Lower lobe of right lung (tissue), 2 donors: ENCODE results near the gene SLC25A22. TPM values are rescaled to one million over a fixed set of nuclear protein-coding genes. Genes with fewer than 3 reads are reported as not detected.

Source experiments
- ATAC-seq, 2 donors: fragments of 200-7000 bp; cut with Tn5 transposase; one replicate each; pipeline ENCODE4 v1.9.1; 2020 to 2022; ENCODE audit warnings: mild to moderate bottlenecking in 2 of 2, moderate library complexity in 2 of 2
- DNase-seq: peaks from one replicate; pipeline ENCODE4 v3.0.0-alpha.2; 2020
- H3K27ac ChIP-seq: fragments of 200-600 bp; one replicate; pipeline ENCODE4 v1.8.0; 2022
- H3K27me3 ChIP-seq: fragments of 200-600 bp; one replicate; pipeline ENCODE4 v1.8.0; 2022; ENCODE audit warnings: low read depth
- H3K36me3 ChIP-seq: fragments of 200-600 bp; one replicate; pipeline ENCODE4 v1.8.0; 2022; ENCODE audit warnings: mild to moderate bottlenecking
- H3K4me1 ChIP-seq: fragments of 200-600 bp; one replicate; pipeline ENCODE4 v1.8.0; 2022
- H3K4me3 ChIP-seq: fragments of 200-600 bp; one replicate; pipeline ENCODE4 v1.8.0; 2022; ENCODE audit warnings: mild to moderate bottlenecking
- H3K9me3 ChIP-seq: fragments of 200-600 bp; one replicate; pipeline ENCODE4 v1.8.0; 2022
- intact Hi-C: fragments of 100-400 bp; cut with DNase I; formaldehyde crosslinking; loops from one replicate; pipeline ENCODE4 v1.11.0; 2022
- total RNA-seq: library from RNA; stranded (reverse); fragmentation: NEBNext Ultra II Directional; extraction: Animal tissue kit (Norgen Biotek cat#: 25700); gene quantifications from one replicate; pipeline ENCODE4 v1.2.1, GENCODE V29; 2021
- TF ChIP-seq, protein P1 (sequence below): fragments of 200-600 bp; IDR thresholded peaks from one replicate; pipeline ENCODE4 v1.8.0; 2022; ENCODE audit warnings: antibody characterized with exemption, mild to moderate bottlenecking
- donor health status: DM: no; HTN: yes; CAD: no; lungs with severe emphysema.

The SLC25A22 gene
- total RNA-seq, 1 donor from 2014 or later: 18.2 TPM

DNA sequence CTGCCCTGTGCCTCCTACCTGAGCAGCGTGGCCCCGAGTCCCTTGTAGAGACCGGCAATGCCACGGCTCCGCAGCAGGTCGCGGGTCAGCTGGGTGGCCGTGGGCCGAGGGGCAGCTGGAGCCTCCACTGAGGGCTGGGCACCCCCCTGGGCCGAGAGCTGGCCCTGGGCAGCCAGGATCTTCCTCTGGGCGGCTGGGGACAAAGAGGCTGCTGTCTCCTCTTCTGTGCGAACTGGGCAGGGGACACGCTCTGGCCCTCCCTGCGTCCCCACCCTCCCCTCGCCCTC, 5.6 kb downstream of the SLC25A22 start:
- Histone ChIP-seq H3K36me3 (peaks cover 20% of the 10 kb centered on the region), H3K4me3 (no peak overlapping the region), H3K9me3 (no peaks in the 10 kb centered on the region), H3K27ac (no peak overlapping the region), H3K4me1 (peaks cover 30% of the 10 kb centered on the region), H3K27me3 (peaks cover 18% of the 10 kb centered on the region)
- TF ChIP-seq, protein P1, sequence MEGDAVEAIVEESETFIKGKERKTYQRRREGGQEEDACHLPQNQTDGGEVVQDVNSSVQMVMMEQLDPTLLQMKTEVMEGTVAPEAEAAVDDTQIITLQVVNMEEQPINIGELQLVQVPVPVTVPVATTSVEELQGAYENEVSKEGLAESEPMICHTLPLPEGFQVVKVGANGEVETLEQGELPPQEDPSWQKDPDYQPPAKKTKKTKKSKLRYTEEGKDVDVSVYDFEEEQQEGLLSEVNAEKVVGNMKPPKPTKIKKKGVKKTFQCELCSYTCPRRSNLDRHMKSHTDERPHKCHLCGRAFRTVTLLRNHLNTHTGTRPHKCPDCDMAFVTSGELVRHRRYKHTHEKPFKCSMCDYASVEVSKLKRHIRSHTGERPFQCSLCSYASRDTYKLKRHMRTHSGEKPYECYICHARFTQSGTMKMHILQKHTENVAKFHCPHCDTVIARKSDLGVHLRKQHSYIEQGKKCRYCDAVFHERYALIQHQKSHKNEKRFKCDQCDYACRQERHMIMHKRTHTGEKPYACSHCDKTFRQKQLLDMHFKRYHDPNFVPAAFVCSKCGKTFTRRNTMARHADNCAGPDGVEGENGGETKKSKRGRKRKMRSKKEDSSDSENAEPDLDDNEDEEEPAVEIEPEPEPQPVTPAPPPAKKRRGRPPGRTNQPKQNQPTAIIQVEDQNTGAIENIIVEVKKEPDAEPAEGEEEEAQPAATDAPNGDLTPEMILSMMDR: no peak
- no peak for DNase-seq
- intact Hi-C loops: no loop called here
- no peak for ATAC-seq

DNA sequence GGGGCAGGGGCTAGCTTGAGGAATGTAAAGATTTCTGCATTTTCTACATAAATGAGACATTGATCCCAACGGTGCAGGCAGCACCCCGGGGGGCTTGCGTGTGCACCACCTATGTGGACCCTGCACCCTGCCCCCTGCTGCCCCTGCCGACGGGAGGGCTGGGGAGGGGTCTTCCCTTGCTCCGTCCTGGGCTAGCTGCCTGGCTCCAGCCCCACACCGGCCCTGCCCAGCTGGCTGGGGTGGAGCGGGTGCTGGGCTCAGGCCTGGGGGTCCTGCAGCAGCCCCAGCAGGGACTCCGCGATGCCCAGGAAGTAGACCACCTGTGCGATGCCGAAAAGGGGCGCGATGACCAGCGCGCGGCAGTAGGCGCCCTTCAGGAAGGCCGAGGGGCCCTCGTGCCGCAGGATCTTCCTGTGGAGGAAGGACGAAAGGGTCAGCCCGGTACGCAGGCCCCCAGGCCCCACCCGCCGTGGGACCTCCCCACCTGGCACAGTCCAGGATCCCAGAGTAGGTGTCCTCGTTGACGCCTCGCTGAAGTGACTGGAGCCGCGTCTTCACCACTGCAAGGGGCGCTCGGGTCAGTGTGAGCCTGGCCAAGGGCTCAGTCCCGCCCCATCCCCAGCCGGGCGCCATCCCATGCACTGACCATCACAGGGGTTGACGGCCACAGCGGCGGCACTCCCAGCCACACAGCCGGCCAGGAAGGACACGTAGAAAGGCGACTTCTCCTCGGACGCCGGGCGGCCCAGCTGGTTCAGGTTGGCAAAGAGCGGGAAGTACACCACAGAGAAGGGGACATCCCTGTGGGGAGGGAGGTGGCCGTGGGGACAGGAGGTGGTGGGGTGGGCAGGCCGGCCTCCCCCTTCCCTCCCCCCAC, 6.2 kb downstream of the SLC25A22 start:
- ATAC-seq (no peak), DNase-seq (no peak)
- Histone ChIP-seq H3K36me3 (peaks cover 20% of the 10 kb centered on the region), H3K27me3 (peaks cover 18% of the 10 kb centered on the region), H3K27ac (no peak overlapping the region), H3K4me1 (peaks cover 24% of the 10 kb centered on the region), H3K9me3 (no peaks in the 10 kb centered on the region), H3K4me3 (no peak overlapping the region)
- intact Hi-C loops: no loop called here
- TF ChIP-seq, protein P1: no peak

DNA sequence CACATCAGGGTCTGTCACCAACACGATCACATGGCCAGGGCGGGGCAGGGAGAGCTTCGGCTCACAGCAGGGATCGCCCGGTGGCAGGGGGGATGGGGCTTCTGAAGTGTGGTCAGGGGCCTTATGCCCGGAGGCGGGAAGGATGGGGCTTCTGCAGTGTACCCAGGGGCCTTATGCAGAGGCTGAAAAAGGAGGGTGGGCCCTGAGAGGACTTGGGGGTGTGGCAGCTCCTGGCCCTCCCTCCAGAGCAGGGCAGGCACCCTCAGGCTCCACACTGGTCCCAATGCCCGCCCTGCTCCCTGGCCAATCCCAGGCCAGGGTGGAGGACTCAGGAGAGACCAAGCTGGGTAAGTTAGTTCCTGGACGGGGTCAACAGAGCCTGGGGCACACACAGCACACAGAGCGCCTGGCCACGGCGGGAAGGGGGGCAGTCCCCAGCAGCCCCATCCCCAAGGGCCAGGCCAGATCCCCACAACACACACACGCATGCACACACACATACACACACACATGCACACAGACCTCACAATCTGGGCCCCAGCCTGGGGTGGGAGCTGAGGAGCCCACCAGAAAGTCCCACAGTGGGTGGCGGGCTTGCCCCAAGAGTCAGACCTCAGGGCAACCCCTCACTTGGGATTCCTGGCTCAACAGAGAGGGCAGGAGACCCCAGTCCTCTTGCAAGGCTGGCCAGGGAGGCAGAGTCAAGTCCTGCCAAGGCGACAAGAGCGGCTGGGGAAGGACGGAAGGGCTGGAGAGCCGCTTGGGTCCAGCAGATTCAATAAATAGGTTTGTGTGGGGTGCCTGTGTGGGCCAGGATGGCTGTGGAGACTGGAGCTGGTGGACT, 7.1 kb downstream of the SLC25A22 start:
- no peak for ATAC-seq
- Histone ChIP-seq H3K9me3 (no peaks in the 10 kb centered on the region), H3K27me3 (peaks cover 18% of the 10 kb centered on the region), H3K4me3 (no peak overlapping the region), H3K4me1 (peaks cover 16% of the 10 kb centered on the region), H3K27ac (no peak overlapping the region), H3K36me3 (peaks cover 20% of the 10 kb centered on the region)
- intact Hi-C loops: no loop called here
- TF ChIP-seq, protein P1: no peak
- no peak for DNase-seq

DNA sequence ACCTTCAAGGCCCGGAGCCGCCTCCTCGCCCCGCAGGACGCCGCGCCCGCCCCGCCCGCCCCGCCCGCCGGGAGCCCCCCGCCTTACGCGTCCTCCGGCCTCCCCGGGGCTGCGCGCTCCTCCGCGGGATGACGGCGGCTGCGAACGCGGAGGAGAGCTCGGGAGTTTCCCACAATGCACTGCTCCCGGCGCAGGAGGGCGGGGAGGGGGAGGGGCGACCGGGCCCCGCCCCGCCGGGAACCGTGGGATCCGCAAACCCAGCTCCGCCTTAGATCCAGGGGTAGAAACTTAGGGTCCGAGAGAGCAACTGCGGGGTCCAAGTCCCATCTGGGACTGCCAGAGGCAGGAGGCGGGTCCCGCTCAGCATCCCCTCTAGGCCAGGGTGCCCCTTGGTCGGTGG, 8.1 kb downstream of the SLC25A22 start, which contains the start of gene CEND1:
CEND1 (minus strand) TSS at position 148 of the 400 bp plus-strand sequence. CDS start 1,514 bp downstream, outside the sequence.
- DNase-seq: no peak

More for the DNA sequence above, 8.1 kb downstream of the SLC25A22 start, which contains the start of gene CEND1:
- Histone ChIP-seq H3K9me3 (no peaks in the 10 kb centered on the region), H3K27ac (no peak within 1 kb of the TSS), H3K27me3 (peaks cover 18% of the 10 kb centered on the region), H3K36me3 (peaks cover 20% of the 10 kb centered on the region), H3K4me1 (peaks cover 6% of the 10 kb centered on the region), H3K4me3 (no peak within 1 kb of the TSS)
- intact Hi-C loops: no loop called here
- ATAC-seq: no peak
- TF ChIP-seq, protein P1: no peak
